K562 (cell line): Measurements from ENCODE around the gene ZKSCAN8. TPM values are rescaled to one million over a fixed set of nuclear protein-coding genes. Genes with fewer than 3 reads are reported as not detected.

Experiments used
- BRD9 ChIP-seq: fragments of 450-650 bp; IDR thresholded peaks from 2 replicates; pipeline ENCODE4 v1.6.1; 2018; ENCODE audit warnings: low read depth; ENCODE audit not compliant: partially characterized antibody
- CSDE1 ChIP-seq, 2 experiments: fragments of 450-650 bp; IDR thresholded peaks; 2 replicates each; pipeline ENCODE4 v1.6.1; 2016; ENCODE audit warnings: mild to moderate bottlenecking in 1 of 2
- DEAF1 ChIP-seq: fragments of 450-650 bp; formaldehyde crosslinking; IDR thresholded peaks from 2 replicates; pipeline ENCODE4 v1.4.0; 2020; ENCODE audit warnings: mild to moderate bottlenecking, moderate library complexity
- FOXO4 ChIP-seq: fragments of 450-650 bp; formaldehyde crosslinking; IDR thresholded peaks from 2 replicates; pipeline ENCODE4 v1.4.0; 2020; ENCODE audit warnings: mild to moderate bottlenecking, moderate library complexity
- MAFG ChIP-seq: fragments of 450-650 bp; conservative IDR thresholded peaks from 2 replicates; pipeline ENCODE4 v1.6.1; 2016; ENCODE audit warnings: missing genetic modification characterization, missing compliant biosample characterization
- NONO ChIP-seq, 2 experiments: fragments of 200-400 bp in 1 of 2; fragments of 450-650 bp in 1 of 2; formaldehyde crosslinking in 1 of 2; IDR thresholded peaks; 2 replicates each; pipeline ENCODE4 v1.6.1; 2017; ENCODE audit warnings: low read depth in 2 of 2, mild to moderate bottlenecking in 2 of 2, moderate library complexity in 2 of 2, low read length in 1 of 2
- SIRT6 ChIP-seq: IDR thresholded peaks from one replicate; pipeline ENCODE4 v1.6.1; 2012; ENCODE audit warnings: low read depth, mild to moderate bottlenecking, control low read depth, inconsistent platforms, low read length, moderate library complexity
- TRIM24 ChIP-seq, 2 experiments: fragments of 450-650 bp; IDR thresholded peaks; 2 replicates each; pipeline ENCODE4 v1.6.1; 2016
- ZNF232 ChIP-seq: sonication (generic); formaldehyde crosslinking; IDR thresholded peaks from 2 replicates; pipeline ENCODE4 v1.8.0; 2022; ENCODE audit warnings: mild to moderate bottlenecking, missing genetic modification reagents
- polyA plus RNA-seq, 8 experiments: library from polyadenylated mRNA; depleted of rRNA in 4 of 8; stranded (reverse) in 5 of 8; unstranded in 3 of 8; fragments of >200 nt; fragmentation: Nextera tagmentation in 2 of 8; fragmentation: Illumina TruSeq in 1 of 8; extraction: Ambion mirVana in 2 of 8; extraction: Trizol in 1 of 8; gene quantifications; 2 replicates each; pipeline versions ENCODE4 v1.2.1 to v1.2.3, GENCODE V29; 2011 to 2014; ENCODE audit warnings: inconsistent platforms in 1 of 8, missing spikeins in 1 of 8
- total RNA-seq, 7 experiments: library from RNA; depleted of rRNA in 6 of 7; stranded (reverse); fragments of >200 nt in 6 of 7; fragmentation: Illumina TruSeq in 2 of 7; extraction: Trizol in 2 of 7; gene quantifications; 2 replicates each; pipeline versions ENCODE4 v1.2.1 to v1.2.3, GENCODE V29; 2011 to 2021; ENCODE audit warnings: low replicate concordance in 1 of 7
- TF ChIP-seq, protein P1 (sequence below), 2 experiments: fragments of 450-650 bp; IDR thresholded peaks; 2 replicates each; pipeline ENCODE4 v1.6.1; 2016
- TF ChIP-seq, protein P2 (sequence below): sonication (generic); formaldehyde crosslinking; IDR thresholded peaks from 2 replicates; pipeline ENCODE4 v1.8.1; 2023; ENCODE audit warnings: missing genetic modification reagents, mild to moderate bottlenecking, borderline replicate concordance
- TF ChIP-seq, protein P3 (sequence below): sonication (generic); formaldehyde crosslinking; IDR thresholded peaks from 2 replicates; pipeline ENCODE4 v1.8.0; 2023; ENCODE audit warnings: mild to moderate bottlenecking, missing genetic modification reagents

ZKSCAN8 gene
- total and polyA plus RNA-seq, 9 of the 15 experiments (the other 6 are each of a cell fraction or from before 2014, with no cell fraction given), result 3.3 to 37.7 (median 21.7) TPM

GRCh38 chr6:28141500-28142329, at the start of gene ZKSCAN8 (continued):
- TF ChIP-seq DEAF1 (no peak), CSDE1 (IDR thresholded peaks at IDR 0.05) (no peak), MAFG (no peak), FOXO4 (CRISPR knock-in tag) (no peak), ZNF232 (peak; percentile 88), SIRT6 (no peak), BRD9 (peak; percentile 65), TRIM24 (IDR thresholded peaks at IDR 0.05) (peak in 1 of 2 experiments; percentile 80; a peak in 2 of 4 replicates), NONO (IDR thresholded peaks at IDR 0.05; ENCODE audit: low read depth in 2 of 2, low read length in 1 of 2) (0 out of 4 replicates have a peak, but pooled peaks of 1 of the 2 experiments have one; percentile 27)
- TF ChIP-seq, protein P1, sequence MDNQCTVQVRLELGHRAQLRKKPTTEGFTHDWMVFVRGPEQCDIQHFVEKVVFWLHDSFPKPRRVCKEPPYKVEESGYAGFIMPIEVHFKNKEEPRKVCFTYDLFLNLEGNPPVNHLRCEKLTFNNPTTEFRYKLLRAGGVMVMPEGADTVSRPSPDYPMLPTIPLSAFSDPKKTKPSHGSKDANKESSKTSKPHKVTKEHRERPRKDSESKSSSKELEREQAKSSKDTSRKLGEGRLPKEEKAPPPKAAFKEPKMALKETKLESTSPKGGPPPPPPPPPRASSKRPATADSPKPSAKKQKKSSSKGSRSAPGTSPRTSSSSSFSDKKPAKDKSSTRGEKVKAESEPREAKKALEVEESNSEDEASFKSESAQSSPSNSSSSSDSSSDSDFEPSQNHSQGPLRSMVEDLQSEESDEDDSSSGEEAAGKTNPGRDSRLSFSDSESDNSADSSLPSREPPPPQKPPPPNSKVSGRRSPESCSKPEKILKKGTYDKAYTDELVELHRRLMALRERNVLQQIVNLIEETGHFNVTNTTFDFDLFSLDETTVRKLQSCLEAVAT (IDR thresholded peaks at IDR 0.05), result peak; percentile 38 to 85; a peak in 2 of 4 replicates
- TF ChIP-seq, protein P2, sequence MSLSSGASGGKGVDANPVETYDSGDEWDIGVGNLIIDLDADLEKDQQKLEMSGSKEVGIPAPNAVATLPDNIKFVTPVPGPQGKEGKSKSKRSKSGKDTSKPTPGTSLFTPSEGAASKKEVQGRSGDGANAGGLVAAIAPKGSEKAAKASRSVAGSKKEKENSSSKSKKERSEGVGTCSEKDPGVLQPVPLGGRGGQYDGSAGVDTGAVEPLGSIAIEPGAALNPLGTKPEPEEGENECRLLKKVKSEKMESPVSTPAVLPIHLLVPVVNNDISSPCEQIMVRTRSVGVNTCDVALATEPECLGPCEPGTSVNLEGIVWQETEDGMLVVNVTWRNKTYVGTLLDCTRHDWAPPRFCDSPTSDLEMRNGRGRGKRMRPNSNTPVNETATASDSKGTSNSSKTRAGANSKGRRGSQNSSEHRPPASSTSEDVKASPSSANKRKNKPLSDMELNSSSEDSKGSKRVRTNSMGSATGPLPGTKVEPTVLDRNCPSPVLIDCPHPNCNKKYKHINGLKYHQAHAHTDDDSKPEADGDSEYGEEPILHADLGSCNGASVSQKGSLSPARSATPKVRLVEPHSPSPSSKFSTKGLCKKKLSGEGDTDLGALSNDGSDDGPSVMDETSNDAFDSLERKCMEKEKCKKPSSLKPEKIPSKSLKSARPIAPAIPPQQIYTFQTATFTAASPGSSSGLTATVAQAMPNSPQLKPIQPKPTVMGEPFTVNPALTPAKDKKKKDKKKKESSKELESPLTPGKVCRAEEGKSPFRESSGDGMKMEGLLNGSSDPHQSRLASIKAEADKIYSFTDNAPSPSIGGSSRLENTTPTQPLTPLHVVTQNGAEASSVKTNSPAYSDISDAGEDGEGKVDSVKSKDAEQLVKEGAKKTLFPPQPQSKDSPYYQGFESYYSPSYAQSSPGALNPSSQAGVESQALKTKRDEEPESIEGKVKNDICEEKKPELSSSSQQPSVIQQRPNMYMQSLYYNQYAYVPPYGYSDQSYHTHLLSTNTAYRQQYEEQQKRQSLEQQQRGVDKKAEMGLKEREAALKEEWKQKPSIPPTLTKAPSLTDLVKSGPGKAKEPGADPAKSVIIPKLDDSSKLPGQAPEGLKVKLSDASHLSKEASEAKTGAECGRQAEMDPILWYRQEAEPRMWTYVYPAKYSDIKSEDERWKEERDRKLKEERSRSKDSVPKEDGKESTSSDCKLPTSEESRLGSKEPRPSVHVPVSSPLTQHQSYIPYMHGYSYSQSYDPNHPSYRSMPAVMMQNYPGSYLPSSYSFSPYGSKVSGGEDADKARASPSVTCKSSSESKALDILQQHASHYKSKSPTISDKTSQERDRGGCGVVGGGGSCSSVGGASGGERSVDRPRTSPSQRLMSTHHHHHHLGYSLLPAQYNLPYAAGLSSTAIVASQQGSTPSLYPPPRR (CRISPR knock-in tag), result peak; percentile 33; the same call in 1 of the 2 replicates
- TF ChIP-seq, protein P3, sequence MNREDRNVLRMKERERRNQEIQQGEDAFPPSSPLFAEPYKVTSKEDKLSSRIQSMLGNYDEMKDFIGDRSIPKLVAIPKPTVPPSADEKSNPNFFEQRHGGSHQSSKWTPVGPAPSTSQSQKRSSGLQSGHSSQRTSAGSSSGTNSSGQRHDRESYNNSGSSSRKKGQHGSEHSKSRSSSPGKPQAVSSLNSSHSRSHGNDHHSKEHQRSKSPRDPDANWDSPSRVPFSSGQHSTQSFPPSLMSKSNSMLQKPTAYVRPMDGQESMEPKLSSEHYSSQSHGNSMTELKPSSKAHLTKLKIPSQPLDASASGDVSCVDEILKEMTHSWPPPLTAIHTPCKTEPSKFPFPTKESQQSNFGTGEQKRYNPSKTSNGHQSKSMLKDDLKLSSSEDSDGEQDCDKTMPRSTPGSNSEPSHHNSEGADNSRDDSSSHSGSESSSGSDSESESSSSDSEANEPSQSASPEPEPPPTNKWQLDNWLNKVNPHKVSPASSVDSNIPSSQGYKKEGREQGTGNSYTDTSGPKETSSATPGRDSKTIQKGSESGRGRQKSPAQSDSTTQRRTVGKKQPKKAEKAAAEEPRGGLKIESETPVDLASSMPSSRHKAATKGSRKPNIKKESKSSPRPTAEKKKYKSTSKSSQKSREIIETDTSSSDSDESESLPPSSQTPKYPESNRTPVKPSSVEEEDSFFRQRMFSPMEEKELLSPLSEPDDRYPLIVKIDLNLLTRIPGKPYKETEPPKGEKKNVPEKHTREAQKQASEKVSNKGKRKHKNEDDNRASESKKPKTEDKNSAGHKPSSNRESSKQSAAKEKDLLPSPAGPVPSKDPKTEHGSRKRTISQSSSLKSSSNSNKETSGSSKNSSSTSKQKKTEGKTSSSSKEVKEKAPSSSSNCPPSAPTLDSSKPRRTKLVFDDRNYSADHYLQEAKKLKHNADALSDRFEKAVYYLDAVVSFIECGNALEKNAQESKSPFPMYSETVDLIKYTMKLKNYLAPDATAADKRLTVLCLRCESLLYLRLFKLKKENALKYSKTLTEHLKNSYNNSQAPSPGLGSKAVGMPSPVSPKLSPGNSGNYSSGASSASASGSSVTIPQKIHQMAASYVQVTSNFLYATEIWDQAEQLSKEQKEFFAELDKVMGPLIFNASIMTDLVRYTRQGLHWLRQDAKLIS, result peak; percentile 96
